Glutamatergic neuron (in vitro differentiated cells): ENCODE data around the gene HOTAIR. TPM values are rescaled to one million over a fixed set of nuclear protein-coding genes. Genes with fewer than 3 reads are reported as not detected.

Experiments
- DNase-seq: peaks from one replicate; pipeline ENCODE4 v3.0.0; 2022
- H3K27ac Mint-ChIP-seq: one replicate; pipeline ENCODE4 v1.8.0; 2020; ENCODE audit warnings: mild to moderate bottlenecking, mixed read lengths, inconsistent platforms; ENCODE audit not compliant: unreplicated experiment
- H3K27me3 Mint-ChIP-seq: one replicate; pipeline ENCODE4 v1.8.0; 2020; ENCODE audit warnings: mild to moderate bottlenecking, moderate library complexity, mixed read lengths, inconsistent platforms; ENCODE audit not compliant: unreplicated experiment
- H3K36me3 Mint-ChIP-seq: one replicate; pipeline ENCODE4 v1.8.0; 2020; ENCODE audit warnings: mild to moderate bottlenecking, mixed read lengths, inconsistent platforms; ENCODE audit not compliant: unreplicated experiment
- H3K4me1 Mint-ChIP-seq: one replicate; pipeline ENCODE4 v1.8.0; 2020; ENCODE audit warnings: mild to moderate bottlenecking, low read depth, mixed read lengths, inconsistent platforms; ENCODE audit not compliant: unreplicated experiment
- H3K4me3 Mint-ChIP-seq: one replicate; pipeline ENCODE4 v1.8.0; 2020; ENCODE audit warnings: mild to moderate bottlenecking, mixed read lengths, inconsistent platforms; ENCODE audit not compliant: unreplicated experiment
- H3K9me3 Mint-ChIP-seq: one replicate; pipeline ENCODE4 v1.8.0; 2020; ENCODE audit warnings: mild to moderate bottlenecking, moderate library complexity, mixed read lengths, inconsistent platforms; ENCODE audit not compliant: unreplicated experiment
- CTCF ChIP-seq: fragments of 200-600 bp; sonication (generic); IDR thresholded peaks from one replicate; pipeline ENCODE4 v1.5.0; 2021; ENCODE audit not compliant: partially characterized antibody, unreplicated experiment
- total RNA-seq: library from RNA; stranded (reverse); fragmentation: NEBNext Ultra II Directional; extraction: Animal tissue kit (Norgen Biotek cat#: 25700); gene quantifications from one replicate; pipeline ENCODE4 v1.2.1, GENCODE V29; 2021; ENCODE audit not compliant: unreplicated experiment

Gene HOTAIR
- total RNA-seq, 1 donor from 2014 or later = not detected

DNA sequence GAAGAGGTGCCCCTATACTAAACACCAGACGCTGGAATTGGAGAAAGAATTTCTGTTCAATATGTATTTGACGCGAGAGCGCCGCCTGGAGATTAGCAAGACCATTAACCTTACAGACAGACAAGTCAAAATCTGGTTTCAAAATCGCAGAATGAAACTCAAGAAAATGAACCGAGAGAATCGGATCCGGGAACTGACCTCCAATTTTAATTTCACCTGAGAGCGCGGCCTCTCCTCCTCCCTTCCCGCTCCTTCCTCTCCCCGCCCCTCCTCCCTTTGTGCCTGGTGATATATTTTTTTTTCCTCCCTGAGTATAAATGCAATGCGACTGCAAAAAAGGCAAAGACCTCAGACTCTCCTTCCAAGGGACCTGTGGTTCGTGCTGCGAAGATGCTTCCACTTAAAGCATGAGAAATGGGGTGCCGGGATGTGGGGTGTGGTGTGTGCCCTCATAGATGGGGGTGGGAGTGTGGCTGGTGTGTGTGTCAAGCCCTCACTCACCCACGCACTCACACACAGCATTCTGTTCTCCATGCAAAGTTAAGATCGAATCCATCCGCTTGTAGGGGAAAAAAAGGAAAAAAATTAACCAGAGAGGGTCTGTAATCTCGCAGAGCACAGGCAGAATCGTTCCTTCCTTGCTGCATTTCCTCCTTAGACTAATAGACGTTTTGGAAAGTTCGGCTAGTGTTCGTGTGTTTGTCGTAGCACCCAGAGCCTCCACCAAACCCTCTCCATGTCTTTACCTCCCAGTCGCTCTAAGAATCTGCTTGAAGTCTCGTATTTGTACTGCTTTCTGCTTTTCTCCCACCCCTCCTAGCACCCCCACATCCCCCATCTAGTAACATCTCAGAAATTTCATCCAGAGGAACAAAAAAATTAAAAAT is 14.7 kb upstream of the HOTAIR start:
- peak; percentile 34 for TF ChIP-seq CTCF
- Mint-ChIP-seq H3K27me3 (peaks cover 63% of the 10 kb centered on the region), H3K4me1 (no peaks in the 10 kb centered on the region), H3K4me3 (no peak overlapping the region), H3K9me3 (peaks cover 5% of the 10 kb centered on the region), H3K36me3 (no peaks in the 10 kb centered on the region), H3K27ac (no peak overlapping the region)
- DNase-seq = peak; percentile 54

- peaks cover 58% of the 10 kb centered on the region for H3K27me3 Mint-ChIP-seq
- peaks cover 5% of the 10 kb centered on the region for H3K9me3 Mint-ChIP-seq
- H3K4me3 Mint-ChIP-seq = no peak overlapping the region
Observed at GRCh38 chr12:53988541-53989226, 13.9 kb upstream of the HOTAIR start.

DNA sequence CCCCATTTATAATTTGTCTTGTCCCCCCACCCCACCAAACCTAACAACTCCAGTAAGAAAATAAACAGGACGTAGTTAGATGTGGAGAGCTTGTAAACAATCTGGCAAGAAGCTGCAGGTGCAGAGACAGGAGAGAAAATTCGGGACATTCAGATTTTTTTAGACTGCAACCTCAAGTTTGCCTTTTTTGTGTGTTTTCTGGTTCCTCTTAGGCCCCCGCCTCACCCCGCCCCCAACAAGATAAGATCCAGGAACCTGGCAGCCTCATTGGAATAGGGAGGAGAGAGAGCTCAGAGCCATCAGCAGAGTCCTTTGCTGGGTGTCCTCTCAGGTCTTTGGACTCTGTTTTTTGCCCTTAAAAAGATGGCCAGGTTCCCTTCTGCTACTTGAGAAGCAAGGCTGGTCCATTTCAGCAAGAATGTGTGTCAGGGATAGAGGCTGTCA is 13.1 kb upstream of the HOTAIR start:
- H3K4me1 Mint-ChIP-seq = no peaks in the 10 kb centered on the region
- peaks cover 62% of the 10 kb centered on the region for H3K27me3 Mint-ChIP-seq
- no peak overlapping the region for H3K4me3 Mint-ChIP-seq
- no peak for DNase-seq
- no peak overlapping the region for H3K27ac Mint-ChIP-seq
- H3K36me3 Mint-ChIP-seq = no peaks in the 10 kb centered on the region
- TF ChIP-seq CTCF = no peak
- peaks cover 7% of the 10 kb centered on the region for H3K9me3 Mint-ChIP-seq

More at GRCh38 chr12:53988541-53989226, 13.9 kb upstream of the HOTAIR start:
- Mint-ChIP-seq H3K36me3 (no peaks in the 10 kb centered on the region), H3K4me1 (no peaks in the 10 kb centered on the region), H3K27ac (no peak overlapping the region)
- no peak for TF ChIP-seq CTCF
- no peak for DNase-seq

DNA sequence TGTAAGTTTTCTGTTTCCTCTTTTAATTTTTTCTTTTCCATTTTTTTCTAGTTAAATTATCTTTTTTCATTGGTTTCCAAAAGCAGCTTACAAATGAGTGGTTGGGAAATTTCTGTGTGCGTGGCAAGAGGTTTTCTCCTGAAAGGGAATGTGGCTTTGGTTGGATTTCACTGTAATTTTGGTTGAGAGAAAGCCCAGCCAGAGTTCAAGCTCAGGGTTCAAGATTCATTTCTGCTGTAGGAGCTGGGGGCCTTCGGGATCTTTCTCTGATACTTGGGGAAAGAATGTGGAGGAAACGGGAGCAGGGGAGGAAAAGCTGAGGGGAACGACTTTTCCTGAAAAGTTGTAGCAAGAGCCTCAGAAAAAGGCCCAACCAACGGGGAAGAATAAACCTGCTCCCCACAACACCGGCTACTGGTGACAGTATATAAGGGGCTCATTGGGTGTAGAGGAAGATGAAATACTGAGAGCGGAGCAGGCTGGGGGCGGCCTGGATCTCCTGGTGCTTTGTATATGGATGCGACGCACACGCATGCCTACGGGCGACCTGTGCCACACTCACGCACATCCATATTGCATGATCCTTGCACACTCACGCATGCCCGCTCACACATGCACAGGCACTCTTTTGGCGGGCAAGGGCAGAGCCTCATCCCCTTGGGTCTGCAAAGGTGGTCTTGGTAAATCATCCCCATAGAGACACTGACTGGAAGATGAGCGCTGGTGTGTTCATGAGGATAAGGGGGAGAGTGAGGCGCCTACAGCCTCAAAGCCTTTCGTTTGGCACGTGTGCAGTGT is 12.1 kb upstream of the HOTAIR start:
- H3K4me3 Mint-ChIP-seq = no peak overlapping the region
- H3K27me3 Mint-ChIP-seq = peaks cover 57% of the 10 kb centered on the region
- no peak for DNase-seq
- TF ChIP-seq CTCF = no peak
- peaks cover 7% of the 10 kb centered on the region for H3K9me3 Mint-ChIP-seq
- H3K27ac Mint-ChIP-seq = no peak overlapping the region
- no peaks in the 10 kb centered on the region for H3K36me3 Mint-ChIP-seq
- H3K4me1 Mint-ChIP-seq = no peaks in the 10 kb centered on the region
